K562 (cell line): ENCODE data around the gene CNOT1. TPM values are rescaled to one million over a fixed set of nuclear protein-coding genes. Genes with fewer than 3 reads are reported as not detected.
A peak's percentile ranks its signal among the peaks of the same experiment; 100 is the strongest.

ENCODE experiments used
- ATAC-seq: fragments of 200-7000 bp; cut with Tn5 transposase; 3 replicates; pipeline ENCODE4 v1.9.1; 2020; ENCODE audit warnings: moderate library complexity
- BruUV-seq: library from RNA; stranded (reverse); fragments of 400-500 nt; replicated peaks from 2 replicates; lab custom pipeline; 2021; lab: Mats Ljungman, UMichigan
- CTCF ChIA-PET: fragments of 300-600 bp; formaldehyde crosslinking; extraction: SDS; loops from one replicate; lab custom pipeline; 2021; ENCODE audit warnings: low intra/inter-chr PET ratio; lab: Yijun Ruan, JAX
- POLR2A ChIA-PET: fragments of 300-600, 350-650 bp; sonication (Branson Sonifier 250); formaldehyde crosslinking; extraction: SDS; loops from one replicate; lab custom pipeline; 2021; ENCODE audit warnings: antibody characterized with exemption, inconsistent platforms; lab: Yijun Ruan, JAX
- DNase-seq, 4 experiments: peaks; one replicate each; pipeline versions ENCODE4 v3.0.0 to v3.0.0-alpha.2; 2011 to 2018; ENCODE audit warnings: low spot score in 3 of 4, mixed read lengths in 3 of 4; ENCODE audit errors: extremely low read depth in 1 of 4
- FAIRE-seq: peaks from 2 replicates; lab custom pipeline; 2011; peaks lifted over from hg19 to GRCh38; lab: Jason Lieb, UNC
- H2AFZ ChIP-seq: 2 replicates; pipeline ENCODE4 v1.6.0; 2011; ENCODE audit warnings: low read depth, low read length, control low read depth, inconsistent platforms
- H3K27ac ChIP-seq: fragments of 200-600 bp; 3 replicates; pipeline ENCODE4 v1.8.0; 2011; ENCODE audit warnings: low read depth, mild to moderate bottlenecking, control low read depth, inconsistent platforms, low read length, moderate library complexity, mixed read lengths; ENCODE audit errors: extremely low read depth
- H3K27me3 ChIP-seq, 2 experiments: fragments of 300-600 bp in 1 of 2; 2 replicates in 1 of 2; 3 replicates in 1 of 2; pipeline versions ENCODE4 v1.6.0 to v1.8.0; 2011; ENCODE audit warnings: inconsistent platforms in 2 of 2, low read length in 2 of 2, mild to moderate bottlenecking in 1 of 2, mixed read lengths in 1 of 2, moderate library complexity in 1 of 2; ENCODE audit not compliant: control insufficient read depth in 2 of 2, insufficient read depth in 2 of 2
- H3K36me3 ChIP-seq: fragments of 300-600 bp; 3 replicates; pipeline ENCODE4 v1.8.0; 2011; ENCODE audit warnings: mild to moderate bottlenecking, low read length, inconsistent platforms; ENCODE audit not compliant: control insufficient read depth, insufficient read depth
- H3K4me1 ChIP-seq, 2 experiments: fragments of 200-600 bp in 1 of 2; replicated peaks in 1 of 2; 2 replicates in 1 of 2; 3 replicates in 1 of 2; pipeline versions ENCODE4 v1.5.1 to v1.8.0; 2011; ENCODE audit warnings: inconsistent platforms in 2 of 2, low read length in 2 of 2, mild to moderate bottlenecking in 1 of 2, mixed read lengths in 1 of 2, moderate library complexity in 1 of 2; ENCODE audit not compliant: control insufficient read depth in 2 of 2, insufficient read depth in 2 of 2
- H3K4me2 ChIP-seq: 2 replicates; pipeline ENCODE4 v1.6.1; 2011; ENCODE audit warnings: low read length, control low read depth, inconsistent platforms, mixed read lengths; ENCODE audit not compliant: insufficient read depth
- H3K4me3 ChIP-seq: fragments of 200-600 bp; sonication (generic), shearing (Covaris generic); 2 replicates; pipeline ENCODE4 v1.5.1; 2016; ENCODE audit warnings: control low read depth, inconsistent platforms
- H3K79me2 ChIP-seq: fragments of 200-600 bp; 3 replicates; pipeline ENCODE4 v1.8.0; 2011; ENCODE audit warnings: low read length, inconsistent platforms; ENCODE audit not compliant: control insufficient read depth, insufficient read depth
- H3K9ac ChIP-seq, 2 experiments: 2 replicates each; pipeline versions ENCODE4 v1.6.0 to v1.6.1; 2011; ENCODE audit warnings: low read depth in 2 of 2, low read length in 2 of 2, control low read depth in 1 of 2, inconsistent platforms in 1 of 2, mild to moderate bottlenecking in 1 of 2, mixed read lengths in 1 of 2; ENCODE audit not compliant: insufficient read depth in 1 of 2
- H3K9me1 ChIP-seq: one replicate; pipeline ENCODE4 v1.6.0; 2011; ENCODE audit warnings: inconsistent platforms, mild to moderate bottlenecking, low read length, moderate library complexity; ENCODE audit not compliant: control insufficient read depth, insufficient read depth
- H3K9me3 ChIP-seq: replicated peaks from 2 replicates; pipeline ENCODE4 v1.5.1; 2011; ENCODE audit warnings: low read depth, low read length, inconsistent platforms; ENCODE audit not compliant: control insufficient read depth, insufficient read depth
- H4K20me1 ChIP-seq: replicated peaks from 2 replicates; pipeline ENCODE4 v1.6.1; 2011; ENCODE audit warnings: low read length, inconsistent platforms, mixed read lengths; ENCODE audit not compliant: control insufficient read depth, insufficient read depth
- BRD9 ChIP-seq: fragments of 450-650 bp; IDR thresholded peaks from 2 replicates; pipeline ENCODE4 v1.6.1; 2018; ENCODE audit warnings: low read depth; ENCODE audit not compliant: partially characterized antibody
- CBX2 ChIP-seq: fragments of 200-600 bp; sonication (generic); IDR thresholded peaks from one replicate; pipeline ENCODE4 v1.6.1; 2012; ENCODE audit warnings: mild to moderate bottlenecking, low read length, inconsistent platforms; ENCODE audit not compliant: insufficient read depth, poor library complexity, severe bottlenecking
- CCNT2 ChIP-seq: IDR thresholded peaks from 2 replicates; pipeline ENCODE4 v1.6.1; 2011; ENCODE audit warnings: borderline replicate concordance, low read depth, mild to moderate bottlenecking, moderate library complexity, mixed read lengths, low read length; ENCODE audit not compliant: insufficient read length; ENCODE audit errors: extremely low read depth
- CEBPG ChIP-seq, 3 experiments: fragments of 200-800 bp in 1 of 3; sonication (Bioruptor generic) in 1 of 3; sonication (generic) in 1 of 3; formaldehyde crosslinking in 1 of 3; IDR thresholded peaks in 2 of 3; conservative IDR thresholded peaks in 1 of 3; 2 replicates each; pipeline versions ENCODE4 v1.6.1 to v1.8.0; 2016 to 2022; ENCODE audit warnings: missing compliant biosample characterization in 2 of 3, missing genetic modification characterization in 2 of 3, mild to moderate bottlenecking in 1 of 3, missing genetic modification reagents in 1 of 3
- E2F5 ChIP-seq: sonication (generic); formaldehyde crosslinking; IDR thresholded peaks from 2 replicates; pipeline ENCODE4 v1.8.0; 2022; ENCODE audit warnings: mild to moderate bottlenecking, missing genetic modification reagents
- ETV1 ChIP-seq: fragments of 450-650 bp; conservative IDR thresholded peaks from 2 replicates; pipeline ENCODE4 v1.6.1; 2016; ENCODE audit warnings: missing genetic modification characterization, control low read depth, low read depth, missing compliant biosample characterization
- EWSR1 ChIP-seq: fragments of 450-650 bp; IDR thresholded peaks from 2 replicates; pipeline ENCODE4 v1.6.1; 2018; ENCODE audit warnings: borderline replicate concordance, mild to moderate bottlenecking, low read depth, moderate library complexity; ENCODE audit not compliant: partially characterized antibody
- MTA2 ChIP-seq: fragments of 450-650 bp; IDR thresholded peaks from 2 replicates; pipeline ENCODE4 v1.6.1; 2016; ENCODE audit warnings: low read depth
- PHF20 ChIP-seq: fragments of 450-650 bp; IDR thresholded peaks from 2 replicates; pipeline ENCODE4 v1.6.1; 2018; ENCODE audit not compliant: partially characterized antibody
- RB1 ChIP-seq: fragments of 450-650 bp; IDR thresholded peaks from 2 replicates; pipeline ENCODE4 v1.6.1; 2017; ENCODE audit warnings: low read depth, mild to moderate bottlenecking
- RBFOX2 ChIP-seq: fragments of 200-400 bp; formaldehyde crosslinking; IDR thresholded peaks from 2 replicates; pipeline ENCODE4 v1.6.1; 2017; ENCODE audit warnings: low read depth, mild to moderate bottlenecking, low read length, moderate library complexity
- RBM22 ChIP-seq: fragments of 200-400 bp; formaldehyde crosslinking; IDR thresholded peaks from 2 replicates; pipeline ENCODE4 v1.6.1; 2018; ENCODE audit warnings: low read length, low read depth; ENCODE audit not compliant: poor library complexity, severe bottlenecking
- SOX6 ChIP-seq: fragments of 450-650 bp; IDR thresholded peaks from 2 replicates; pipeline ENCODE4 v1.6.1; 2014; ENCODE audit warnings: mild to moderate bottlenecking
- STAT5A ChIP-seq: IDR thresholded peaks from 2 replicates; pipeline ENCODE4 v1.6.1; 2012; ENCODE audit warnings: low read length, inconsistent platforms, borderline replicate concordance
- TOE1 ChIP-seq, 2 experiments: fragments of 450-650 bp in 1 of 2; sonication (generic) in 1 of 2; formaldehyde crosslinking in 1 of 2; IDR thresholded peaks; 2 replicates each; pipeline versions ENCODE4 v1.7.1 to v1.8.0; 2016 to 2022; ENCODE audit warnings: borderline replicate concordance in 2 of 2, mild to moderate bottlenecking in 2 of 2, antibody characterized with exemption in 1 of 2, inconsistent platforms in 1 of 2, low read depth in 1 of 2, missing genetic modification reagents in 1 of 2, moderate library complexity in 1 of 2
- ZBTB17 ChIP-seq: fragments of 450-650 bp; formaldehyde crosslinking; IDR thresholded peaks from 2 replicates; pipeline ENCODE4 v1.4.0; 2020; ENCODE audit warnings: mild to moderate bottlenecking
- ZNF143 ChIP-seq: sonication (generic); formaldehyde crosslinking; IDR thresholded peaks from 2 replicates; pipeline ENCODE4 v1.9.0; 2022; ENCODE audit warnings: mild to moderate bottlenecking, missing genetic modification reagents
- ZNF232 ChIP-seq: sonication (generic); formaldehyde crosslinking; IDR thresholded peaks from 2 replicates; pipeline ENCODE4 v1.8.0; 2022; ENCODE audit warnings: mild to moderate bottlenecking, missing genetic modification reagents
- ZNF282 ChIP-seq: sonication (generic); formaldehyde crosslinking; IDR thresholded peaks from 2 replicates; pipeline ENCODE4 v1.8.1; 2023; ENCODE audit warnings: missing genetic modification reagents
- ZNF561 ChIP-seq: fragments of 450-650 bp; formaldehyde crosslinking; conservative IDR thresholded peaks from 2 replicates; pipeline ENCODE4 v1.4.0; 2020; ENCODE audit warnings: mild to moderate bottlenecking, moderate library complexity
- WGBS: fragments of 100-300 bp; shearing (Covaris generic); methylation state at CpG from one replicate; pipeline ENCODE4 v1.1.6; 2016; ENCODE audit warnings: low coverage, mixed read lengths; ENCODE audit not compliant: insufficient coverage; ENCODE audit errors: missing lambda C conversion rate; 5-methylcytosine and 5-hydroxymethylcytosine counted together
- in situ Hi-C: fragments of 300-500 bp; cut with MboI; formaldehyde crosslinking; loops from 4 replicates; pipeline ENCODE4 v1.15.0; 2018; ENCODE audit warnings: inconsistent platforms, mixed read lengths
- intact Hi-C: fragments of 100-400 bp; cut with micrococcal nuclease; formaldehyde crosslinking; loops from 2 replicates; pipeline ENCODE4 v1.14.2; 2022
- polyA plus RNA-seq, 8 experiments: library from polyadenylated mRNA; depleted of rRNA in 4 of 8; stranded (reverse) in 5 of 8; unstranded in 3 of 8; fragments of >200 nt; fragmentation: Nextera tagmentation in 2 of 8; fragmentation: Illumina TruSeq in 1 of 8; extraction: Ambion mirVana in 2 of 8; extraction: Trizol in 1 of 8; gene quantifications; 2 replicates each; pipeline versions ENCODE4 v1.2.1 to v1.2.3, GENCODE V29; 2011 to 2014; ENCODE audit warnings: inconsistent platforms in 1 of 8, missing spikeins in 1 of 8
- total RNA-seq, 7 experiments: library from RNA; depleted of rRNA in 6 of 7; stranded (reverse); fragments of >200 nt in 6 of 7; fragmentation: Illumina TruSeq in 2 of 7; extraction: Trizol in 2 of 7; gene quantifications; 2 replicates each; pipeline versions ENCODE4 v1.2.1 to v1.2.3, GENCODE V29; 2011 to 2021; ENCODE audit warnings: low replicate concordance in 1 of 7

The CNOT1 gene
- total and polyA plus RNA-seq, 9 of the 15 experiments (the other 6 are each of a cell fraction or from before 2014, with no cell fraction given) = 110 to 270 (median 220) TPM

DNA sequence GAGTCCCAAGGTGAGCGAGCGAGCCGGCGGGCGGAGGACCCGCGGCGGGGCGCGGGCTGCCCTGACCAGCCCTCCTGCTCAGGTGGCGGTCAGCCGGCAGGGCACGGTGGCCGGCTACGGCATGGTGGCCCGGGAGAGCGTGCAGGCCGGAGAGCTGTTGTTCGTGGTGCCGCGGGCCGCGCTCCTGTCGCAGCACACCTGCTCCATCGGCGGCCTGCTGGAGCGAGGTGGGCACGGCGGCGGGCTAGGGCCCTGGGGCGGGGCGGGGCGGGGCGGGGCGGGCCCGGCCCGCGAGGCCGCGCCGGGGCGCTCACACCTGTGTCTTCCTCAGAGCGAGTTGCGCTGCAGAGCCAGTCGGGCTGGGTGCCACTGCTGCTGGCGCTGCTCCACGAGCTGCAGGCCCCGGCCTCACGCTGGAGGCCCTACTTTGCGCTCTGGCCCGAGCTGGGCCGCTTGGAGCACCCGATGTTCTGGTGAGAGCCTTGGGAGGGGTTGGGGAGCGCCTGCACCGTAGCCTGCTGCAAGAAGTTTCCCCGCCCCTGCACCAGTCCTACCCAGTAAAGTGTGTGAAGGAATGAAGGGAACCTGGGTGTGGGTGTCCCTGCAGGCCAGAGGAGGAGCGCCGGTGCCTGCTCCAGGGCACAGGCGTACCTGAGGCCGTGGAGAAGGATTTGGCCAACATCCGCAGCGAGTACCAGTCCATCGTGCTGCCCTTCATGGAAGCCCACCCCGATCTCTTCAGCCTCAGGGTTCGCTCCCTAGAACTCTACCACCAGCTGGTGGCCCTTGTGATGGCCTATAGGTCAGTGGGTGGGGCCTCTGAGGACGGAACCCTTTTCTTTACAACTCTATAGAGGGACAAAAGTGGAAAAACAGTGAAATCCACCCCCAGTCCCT is 113.5 kb downstream of the CNOT1 start:
- peak overlapping the region; percentile 88 for H3K4me3 ChIP-seq
- WGBS = 10% methylated on average over 42 of the region's 66 CpGs
- peaks cover 30% of the 10 kb centered on the region for H3K79me2 ChIP-seq
- H3K36me3 ChIP-seq = peaks cover 49% of the 10 kb centered on the region
- peak; percentile 49 to 69 (median 64) for DNase-seq
- peak; percentile 59 for ATAC-seq
- ChIA-PET CTCF (no interaction called here), POLR2A (interaction anchor here (0.6 to 0.7 kb wide), 4 partner anchors 22 to 387 kb away, joined by 3 read pairs; partner anchors contain the start of gene CFAP20)
- no peaks in the 10 kb centered on the region for H3K27me3 ChIP-seq
- intact Hi-C loops = no loop called here
- H4K20me1 ChIP-seq = peaks cover 16% of the 10 kb centered on the region
- peak overlapping the region; percentile 83 to 98; a peak in 3 of 4 replicates for H3K9ac ChIP-seq
- in situ Hi-C loops = no loop called here
- H3K9me1 ChIP-seq = no peaks in the 10 kb centered on the region
- no peak for FAIRE-seq
- peaks cover 4 to 38% of the 10 kb centered on the region in 2 experiments; a peak in 4 of 5 replicates for H3K4me1 ChIP-seq
- peak overlapping the region; percentile 92 for H3K27ac ChIP-seq
- H3K4me2 ChIP-seq = peak overlapping the region; percentile 95
- no peaks in the 10 kb centered on the region for H3K9me3 ChIP-seq
- BruUV-seq = no TSS peak
- peak overlapping the region; percentile 92 for H2AFZ ChIP-seq
- TF ChIP-seq CEBPG (CRISPR knock-in tag; IDR thresholded peaks at IDR 0.05) (no peak), CEBPG (tag; conservative IDR thresholded peaks at IDR 0.05 in 1 of 2, IDR thresholded peaks at IDR 0.05 in 1 of 2) (no peak), EWSR1 (no peak), RBM22 (peak; percentile 17), E2F5 (CRISPR knock-in tag) (no peak), MTA2 (no peak), STAT5A (no peak), PHF20 (no peak), ETV1 (tag) (no peak), ZNF282 (CRISPR knock-in tag) (0 out of 2 replicates have a peak, but pooled peaks have one; percentile 12), ZNF143 (CRISPR knock-in tag) (peak; percentile 8; the same call in 1 of the 2 replicates), RB1 (0 out of 2 replicates have a peak, but pooled peaks have one; percentile 3), SOX6 (no peak), TOE1 (IDR thresholded peaks at IDR 0.05; ENCODE audit: borderline replicate concordance) (no peak), TOE1 (CRISPR knock-in tag; IDR thresholded peaks at IDR 0.05; ENCODE audit: borderline replicate concordance, low read depth) (peak; percentile 6; the same call in 1 of the 2 replicates), CCNT2 (peak; percentile 27), BRD9 (no peak), ZNF561 (no peak), CBX2 (no peak), ZBTB17 (CRISPR knock-in tag) (0 out of 2 replicates have a peak, but pooled peaks have one; percentile 20), ZNF232 (0 out of 2 replicates have a peak, but pooled peaks have one; percentile 10), RBFOX2 (peak; percentile 40)
